GM12878 (cell line): ENCODE measurements around the gene SOX18. TPM values are rescaled to one million over a fixed set of nuclear protein-coding genes. Genes with fewer than 3 reads are reported as not detected.

Experiments
- EZH2 ChIP-seq: IDR thresholded peaks from 2 replicates; pipeline ENCODE4 v1.6.1; 2012; ENCODE audit warnings: low read depth, mild to moderate bottlenecking, control low read depth, inconsistent platforms, low read length, borderline replicate concordance; ENCODE audit not compliant: control insufficient read depth
- GABPA ChIP-seq: IDR thresholded peaks from 2 replicates; pipeline ENCODE4 v1.6.1; 2014; ENCODE audit warnings: antibody characterized with exemption, low read depth, mild to moderate bottlenecking, inconsistent platforms
- HDAC2 ChIP-seq: fragments of 200-600 bp; sonication (generic); IDR thresholded peaks from 2 replicates; pipeline ENCODE4 v1.6.1; 2017
- IKZF2 ChIP-seq, 2 experiments: fragments of 450-650 bp; IDR thresholded peaks; 2 replicates each; pipeline ENCODE4 v1.6.1; 2017; ENCODE audit warnings: mild to moderate bottlenecking in 2 of 2, moderate library complexity in 2 of 2
- IRF4 ChIP-seq: IDR thresholded peaks from 2 replicates; pipeline ENCODE4 v1.6.1; 2011; ENCODE audit warnings: low read depth, low read length
- MEF2B ChIP-seq: fragments of 450-650 bp; IDR thresholded peaks from 2 replicates; pipeline ENCODE4 v1.6.1; 2018; ENCODE audit warnings: mild to moderate bottlenecking, moderate library complexity; ENCODE audit not compliant: partially characterized antibody, poor library complexity, severe bottlenecking
- SIN3A ChIP-seq: IDR thresholded peaks from 2 replicates; pipeline ENCODE4 v1.6.1; 2012; ENCODE audit warnings: low read depth, low read length, improper control_type of control experiment
- SPI1 ChIP-seq: IDR thresholded peaks from 2 replicates; pipeline ENCODE4 v1.6.1; 2011; ENCODE audit warnings: low read depth, mild to moderate bottlenecking, low read length, moderate library complexity, borderline replicate concordance; ENCODE audit not compliant: insufficient read depth
- SUPT20H ChIP-seq: IDR thresholded peaks from 2 replicates; pipeline ENCODE4 v1.6.1; 2011; ENCODE audit warnings: low read depth, mild to moderate bottlenecking, low read length, moderate library complexity, borderline replicate concordance; ENCODE audit not compliant: control insufficient read depth
- SUZ12 ChIP-seq: fragments of 200-600 bp; sonication (generic); IDR thresholded peaks from one replicate; pipeline ENCODE4 v1.6.1; 2018; ENCODE audit warnings: antibody characterized with exemption, mild to moderate bottlenecking; ENCODE audit not compliant: unreplicated experiment
- ZNF217 ChIP-seq: fragments of 450-650 bp; IDR thresholded peaks from 2 replicates; pipeline ENCODE4 v1.6.1; 2017; ENCODE audit warnings: antibody characterized with exemption, mild to moderate bottlenecking
- polyA plus RNA-seq, 11 experiments: library from polyadenylated mRNA; depleted of rRNA in 4 of 11; unstranded in 6 of 11; stranded (reverse) in 5 of 11; fragments of >200 nt; fragmentation: Nextera tagmentation in 4 of 11; fragmentation: Illumina TruSeq in 1 of 11; extraction: Ambion mirVana in 4 of 11; extraction: Trizol in 1 of 11; gene quantifications; 1 replicate in 1 of 11; 2 replicates in 10 of 11; pipeline versions ENCODE4 v1.2.1 to v1.2.3, GENCODE V29; 2011 to 2016; ENCODE audit warnings: inconsistent platforms in 2 of 11, missing spikeins in 2 of 11, low read depth in 1 of 11
- total RNA-seq, 4 experiments: library from RNA; depleted of rRNA in 3 of 4; stranded (reverse); fragments of >200 nt in 3 of 4; fragmentation: Illumina TruSeq in 1 of 4; extraction: Trizol in 1 of 4; gene quantifications; 2 replicates each; pipeline versions ENCODE4 v1.2.1 to v1.2.3, GENCODE V29; 2013 to 2021
- TF ChIP-seq, protein P1 (sequence below): fragments of 150-350 bp; IDR thresholded peaks from 2 replicates; pipeline ENCODE4 v1.6.1; 2016; ENCODE audit warnings: low read depth, low read length
- TF ChIP-seq, protein P2 (sequence below): IDR thresholded peaks from 2 replicates; pipeline ENCODE4 v1.6.1; 2012; ENCODE audit warnings: low read length, inconsistent platforms
- TF ChIP-seq, protein P3 (sequence below): fragments of 450-650 bp; IDR thresholded peaks from 2 replicates; pipeline ENCODE4 v1.6.1; 2017; ENCODE audit warnings: borderline replicate concordance
- TF ChIP-seq, protein P4 (sequence below): IDR thresholded peaks from 2 replicates; pipeline ENCODE4 v1.6.1; 2011; ENCODE audit warnings: borderline replicate concordance, low read depth, mild to moderate bottlenecking, moderate library complexity, low read length; ENCODE audit not compliant: insufficient read depth, poor library complexity, severe bottlenecking
- TF ChIP-seq, protein P5 (sequence below): fragments of 450-650 bp; IDR thresholded peaks from 2 replicates; pipeline ENCODE4 v1.6.1; 2017; ENCODE audit warnings: mild to moderate bottlenecking
- TF ChIP-seq, protein P6 (sequence below): fragments of 450-650 bp; IDR thresholded peaks from 2 replicates; pipeline ENCODE4 v1.6.1; 2017; ENCODE audit warnings: low read depth, mild to moderate bottlenecking, moderate library complexity

Gene SOX18
- total and polyA plus RNA-seq, 10 of the 15 experiments (the other 5 are each of a cell fraction or from before 2014, with no cell fraction given) = 0.05 to 5.6 (median 0.28) TPM; not detected in 3

DNA sequence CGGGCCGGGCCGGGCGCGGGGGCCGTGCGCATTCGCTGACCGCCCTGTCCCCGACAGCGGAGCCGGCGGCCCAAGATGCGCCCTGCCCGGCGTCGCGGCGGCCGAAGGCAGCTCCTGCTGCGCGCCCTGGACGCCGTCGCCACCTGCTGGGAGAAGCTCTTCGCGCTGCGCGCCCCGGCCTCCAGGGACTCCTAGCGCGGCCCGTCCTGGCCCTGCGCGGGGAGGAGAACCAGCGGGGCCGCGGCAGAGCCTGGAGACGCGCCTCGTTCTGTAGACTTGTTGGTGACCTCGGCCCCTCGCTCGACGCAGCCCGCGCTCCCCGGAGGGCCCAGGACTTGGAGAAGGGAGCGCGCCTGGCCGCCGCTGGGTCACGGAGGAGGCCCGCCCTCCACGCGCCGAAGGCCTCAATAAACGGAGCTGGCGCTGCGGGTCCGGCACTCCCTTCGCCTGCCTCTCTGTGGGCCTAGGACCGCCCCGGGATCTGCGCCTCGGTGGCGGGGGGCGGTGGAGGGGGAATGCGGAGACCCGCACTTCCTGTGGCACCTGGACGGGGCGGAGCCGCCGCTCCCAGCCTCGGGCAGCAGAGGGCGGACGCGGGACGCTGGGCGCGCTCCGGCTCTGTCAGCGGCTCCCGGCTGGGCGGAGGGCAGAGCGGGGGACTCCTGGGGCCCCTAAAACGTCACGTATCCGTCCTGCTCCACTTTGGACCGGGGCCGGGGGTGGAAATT, 10.7 kb downstream of the SOX18 start (continued):
- TF ChIP-seq, protein P1, sequence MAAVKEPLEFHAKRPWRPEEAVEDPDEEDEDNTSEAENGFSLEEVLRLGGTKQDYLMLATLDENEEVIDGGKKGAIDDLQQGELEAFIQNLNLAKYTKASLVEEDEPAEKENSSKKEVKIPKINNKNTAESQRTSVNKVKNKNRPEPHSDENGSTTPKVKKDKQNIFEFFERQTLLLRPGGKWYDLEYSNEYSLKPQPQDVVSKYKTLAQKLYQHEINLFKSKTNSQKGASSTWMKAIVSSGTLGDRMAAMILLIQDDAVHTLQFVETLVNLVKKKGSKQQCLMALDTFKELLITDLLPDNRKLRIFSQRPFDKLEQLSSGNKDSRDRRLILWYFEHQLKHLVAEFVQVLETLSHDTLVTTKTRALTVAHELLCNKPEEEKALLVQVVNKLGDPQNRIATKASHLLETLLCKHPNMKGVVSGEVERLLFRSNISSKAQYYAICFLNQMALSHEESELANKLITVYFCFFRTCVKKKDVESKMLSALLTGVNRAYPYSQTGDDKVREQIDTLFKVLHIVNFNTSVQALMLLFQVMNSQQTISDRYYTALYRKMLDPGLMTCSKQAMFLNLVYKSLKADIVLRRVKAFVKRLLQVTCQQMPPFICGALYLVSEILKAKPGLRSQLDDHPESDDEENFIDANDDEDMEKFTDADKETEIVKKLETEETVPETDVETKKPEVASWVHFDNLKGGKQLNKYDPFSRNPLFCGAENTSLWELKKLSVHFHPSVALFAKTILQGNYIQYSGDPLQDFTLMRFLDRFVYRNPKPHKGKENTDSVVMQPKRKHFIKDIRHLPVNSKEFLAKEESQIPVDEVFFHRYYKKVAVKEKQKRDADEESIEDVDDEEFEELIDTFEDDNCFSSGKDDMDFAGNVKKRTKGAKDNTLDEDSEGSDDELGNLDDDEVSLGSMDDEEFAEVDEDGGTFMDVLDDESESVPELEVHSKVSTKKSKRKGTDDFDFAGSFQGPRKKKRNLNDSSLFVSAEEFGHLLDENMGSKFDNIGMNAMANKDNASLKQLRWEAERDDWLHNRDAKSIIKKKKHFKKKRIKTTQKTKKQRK = no peak
- TF ChIP-seq HDAC2 = peak; percentile 90; the same call in 1 of the 2 replicates
- TF ChIP-seq SIN3A = no peak
- peak; percentile 40; the same call in 1 of the 2 replicates for TF ChIP-seq ZNF217
- no peak; the same call in 1 of the 2 replicates for TF ChIP-seq SPI1
- TF ChIP-seq, protein P2, sequence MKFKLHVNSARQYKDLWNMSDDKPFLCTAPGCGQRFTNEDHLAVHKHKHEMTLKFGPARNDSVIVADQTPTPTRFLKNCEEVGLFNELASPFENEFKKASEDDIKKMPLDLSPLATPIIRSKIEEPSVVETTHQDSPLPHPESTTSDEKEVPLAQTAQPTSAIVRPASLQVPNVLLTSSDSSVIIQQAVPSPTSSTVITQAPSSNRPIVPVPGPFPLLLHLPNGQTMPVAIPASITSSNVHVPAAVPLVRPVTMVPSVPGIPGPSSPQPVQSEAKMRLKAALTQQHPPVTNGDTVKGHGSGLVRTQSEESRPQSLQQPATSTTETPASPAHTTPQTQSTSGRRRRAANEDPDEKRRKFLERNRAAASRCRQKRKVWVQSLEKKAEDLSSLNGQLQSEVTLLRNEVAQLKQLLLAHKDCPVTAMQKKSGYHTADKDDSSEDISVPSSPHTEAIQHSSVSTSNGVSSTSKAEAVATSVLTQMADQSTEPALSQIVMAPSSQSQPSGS = no peak
- TF ChIP-seq EZH2 = no peak
- TF ChIP-seq, protein P3, sequence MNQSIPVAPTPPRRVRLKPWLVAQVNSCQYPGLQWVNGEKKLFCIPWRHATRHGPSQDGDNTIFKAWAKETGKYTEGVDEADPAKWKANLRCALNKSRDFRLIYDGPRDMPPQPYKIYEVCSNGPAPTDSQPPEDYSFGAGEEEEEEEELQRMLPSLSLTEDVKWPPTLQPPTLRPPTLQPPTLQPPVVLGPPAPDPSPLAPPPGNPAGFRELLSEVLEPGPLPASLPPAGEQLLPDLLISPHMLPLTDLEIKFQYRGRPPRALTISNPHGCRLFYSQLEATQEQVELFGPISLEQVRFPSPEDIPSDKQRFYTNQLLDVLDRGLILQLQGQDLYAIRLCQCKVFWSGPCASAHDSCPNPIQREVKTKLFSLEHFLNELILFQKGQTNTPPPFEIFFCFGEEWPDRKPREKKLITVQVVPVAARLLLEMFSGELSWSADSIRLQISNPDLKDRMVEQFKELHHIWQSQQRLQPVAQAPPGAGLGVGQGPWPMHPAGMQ = no peak
- no peak for TF ChIP-seq SUZ12
- TF ChIP-seq IRF4 = no peak
- TF ChIP-seq, protein P4, sequence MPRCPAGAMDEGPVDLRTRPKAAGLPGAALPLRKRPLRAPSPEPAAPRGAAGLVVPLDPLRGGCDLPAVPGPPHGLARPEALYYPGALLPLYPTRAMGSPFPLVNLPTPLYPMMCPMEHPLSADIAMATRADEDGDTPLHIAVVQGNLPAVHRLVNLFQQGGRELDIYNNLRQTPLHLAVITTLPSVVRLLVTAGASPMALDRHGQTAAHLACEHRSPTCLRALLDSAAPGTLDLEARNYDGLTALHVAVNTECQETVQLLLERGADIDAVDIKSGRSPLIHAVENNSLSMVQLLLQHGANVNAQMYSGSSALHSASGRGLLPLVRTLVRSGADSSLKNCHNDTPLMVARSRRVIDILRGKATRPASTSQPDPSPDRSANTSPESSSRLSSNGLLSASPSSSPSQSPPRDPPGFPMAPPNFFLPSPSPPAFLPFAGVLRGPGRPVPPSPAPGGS = peak; percentile 53
- peak; percentile 85 for TF ChIP-seq MEF2B
- peak; percentile 43 to 62; a peak in 2 of 4 replicates for TF ChIP-seq IKZF2 (IDR thresholded peaks at IDR 0.05)
- no peak for TF ChIP-seq GABPA
- TF ChIP-seq, protein P5, sequence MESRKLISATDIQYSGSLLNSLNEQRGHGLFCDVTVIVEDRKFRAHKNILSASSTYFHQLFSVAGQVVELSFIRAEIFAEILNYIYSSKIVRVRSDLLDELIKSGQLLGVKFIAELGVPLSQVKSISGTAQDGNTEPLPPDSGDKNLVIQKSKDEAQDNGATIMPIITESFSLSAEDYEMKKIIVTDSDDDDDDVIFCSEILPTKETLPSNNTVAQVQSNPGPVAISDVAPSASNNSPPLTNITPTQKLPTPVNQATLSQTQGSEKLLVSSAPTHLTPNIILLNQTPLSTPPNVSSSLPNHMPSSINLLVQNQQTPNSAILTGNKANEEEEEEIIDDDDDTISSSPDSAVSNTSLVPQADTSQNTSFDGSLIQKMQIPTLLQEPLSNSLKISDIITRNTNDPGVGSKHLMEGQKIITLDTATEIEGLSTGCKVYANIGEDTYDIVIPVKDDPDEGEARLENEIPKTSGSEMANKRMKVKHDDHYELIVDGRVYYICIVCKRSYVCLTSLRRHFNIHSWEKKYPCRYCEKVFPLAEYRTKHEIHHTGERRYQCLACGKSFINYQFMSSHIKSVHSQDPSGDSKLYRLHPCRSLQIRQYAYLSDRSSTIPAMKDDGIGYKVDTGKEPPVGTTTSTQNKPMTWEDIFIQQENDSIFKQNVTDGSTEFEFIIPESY = no peak
- TF ChIP-seq SUPT20H = no peak
- TF ChIP-seq, protein P6, sequence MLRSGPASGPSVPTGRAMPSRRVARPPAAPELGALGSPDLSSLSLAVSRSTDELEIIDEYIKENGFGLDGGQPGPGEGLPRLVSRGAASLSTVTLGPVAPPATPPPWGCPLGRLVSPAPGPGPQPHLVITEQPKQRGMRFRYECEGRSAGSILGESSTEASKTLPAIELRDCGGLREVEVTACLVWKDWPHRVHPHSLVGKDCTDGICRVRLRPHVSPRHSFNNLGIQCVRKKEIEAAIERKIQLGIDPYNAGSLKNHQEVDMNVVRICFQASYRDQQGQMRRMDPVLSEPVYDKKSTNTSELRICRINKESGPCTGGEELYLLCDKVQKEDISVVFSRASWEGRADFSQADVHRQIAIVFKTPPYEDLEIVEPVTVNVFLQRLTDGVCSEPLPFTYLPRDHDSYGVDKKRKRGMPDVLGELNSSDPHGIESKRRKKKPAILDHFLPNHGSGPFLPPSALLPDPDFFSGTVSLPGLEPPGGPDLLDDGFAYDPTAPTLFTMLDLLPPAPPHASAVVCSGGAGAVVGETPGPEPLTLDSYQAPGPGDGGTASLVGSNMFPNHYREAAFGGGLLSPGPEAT = peak; percentile 46; the same call in 1 of the 2 replicates
